NCI-H524 treated with DMSO at 0.1 percent for 48 hours (cell line): ENCODE measurements around the gene PLXNC1.
A peak's percentile ranks its signal among the peaks of the same experiment; 100 is the strongest.

Experiments
- DNase-seq: peaks from one replicate; lab custom pipeline; 2025; lab: John Stamatoyannopoulos, UW

Gene PLXNC1

GRCh38 chr12:94147991-94148738 is at the start of gene PLXNC1:
Gene PLXNC1, plus strand, starts transcription at chr12:94148577. Its CDS starts 395 bp downstream, at chr12:94148972.
- no peak for DNase-seq

- DNase-seq, result no peak
Observed at GRCh38 chr12:94099191-94099590, 49.2 kb upstream of the PLXNC1 start.

- peak; percentile 3 for DNase-seq
Observed at GRCh38 chr12:94099632-94100031, 48.7 kb upstream of the PLXNC1 start.

GRCh38 chr12:94100211-94100627 is 48.2 kb upstream of the PLXNC1 start:
- no peak for DNase-seq

- DNase-seq, result peak; percentile 18
Observed at GRCh38 chr12:94100990-94101737, 47.2 kb upstream of the PLXNC1 start.

GRCh38 chr12:94101738-94102660 is 46.4 kb upstream of the PLXNC1 start:
- DNase-seq, result peak; percentile 26

- no peak for DNase-seq
Observed at GRCh38 chr12:94103986-94104385, 44.4 kb upstream of the PLXNC1 start.

GRCh38 chr12:94107910-94108309 is 40.5 kb upstream of the PLXNC1 start:
- no peak for DNase-seq

- DNase-seq, result no peak
Observed at GRCh38 chr12:94109160-94109559, 39.2 kb upstream of the PLXNC1 start.

GRCh38 chr12:94110258-94110657 is 38.1 kb upstream of the PLXNC1 start:
- DNase-seq, result no peak

GRCh38 chr12:94111302-94111701 is 37.1 kb upstream of the PLXNC1 start:
- DNase-seq, result no peak

- DNase-seq, result no peak
Observed at GRCh38 chr12:94112121-94112520, 36.3 kb upstream of the PLXNC1 start.

GRCh38 chr12:94114166-94114565 is 34.2 kb upstream of the PLXNC1 start:
- no peak for DNase-seq

- DNase-seq, result no peak
Observed at GRCh38 chr12:94116191-94116590, 32.2 kb upstream of the PLXNC1 start.

- DNase-seq, result no peak
Observed at GRCh38 chr12:94121886-94122285, 26.5 kb upstream of the PLXNC1 start.

- DNase-seq, result no peak
Observed at GRCh38 chr12:94122591-94122990, 25.8 kb upstream of the PLXNC1 start.

- DNase-seq, result no peak
Observed at GRCh38 chr12:94123127-94123526, 25.2 kb upstream of the PLXNC1 start.

GRCh38 chr12:94126067-94126466 is 22.3 kb upstream of the PLXNC1 start:
- DNase-seq, result no peak

- no peak for DNase-seq
Observed at GRCh38 chr12:94127239-94128131, 20.9 kb upstream of the PLXNC1 start.

GRCh38 chr12:94128280-94128679 is 20.1 kb upstream of the PLXNC1 start:
- no peak for DNase-seq
